ENCODE measurements around the gene HDAC4. TPM values are rescaled to one million over a fixed set of nuclear protein-coding genes. Genes with fewer than 3 reads are reported as not detected.

Gene HDAC4
- total RNA-seq, 1 donor from 2014 or later, result 11.8 TPM

DNA sequence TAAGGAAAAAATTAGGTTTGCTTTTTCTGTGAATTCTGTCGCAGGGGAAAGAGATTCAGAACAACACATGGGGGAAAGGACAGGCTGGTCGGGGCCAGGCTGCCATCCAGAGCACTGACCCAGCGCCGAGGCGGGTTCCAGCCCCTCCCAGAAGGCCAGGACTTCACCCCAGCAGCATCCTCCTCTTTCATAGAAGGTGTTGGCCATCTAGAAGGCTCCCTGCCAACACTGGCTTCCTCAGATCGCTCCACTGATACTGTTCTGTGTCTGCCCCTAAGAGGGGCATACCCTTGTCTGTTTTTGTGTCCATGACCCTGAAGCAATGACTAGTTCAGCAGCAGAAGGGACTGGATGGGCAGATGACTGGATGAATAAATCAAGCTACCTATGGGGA is 144.5 kb downstream of the HDAC4 start:
- no peak overlapping the region for H2AFZ ChIP-seq (ENCODE audit: low read depth, low read length)
- H3K27ac ChIP-seq (ENCODE audit: low read depth, low read length), result no peak overlapping the region
- Mint-ChIP-seq H3K27ac (ENCODE audit: unreplicated experiment) (peak overlapping the region; percentile 81), H3K4me1 (ENCODE audit: low read depth, unreplicated experiment) (peaks cover 56% of the 10 kb centered on the region), H3K27me3 (ENCODE audit: low read depth, unreplicated experiment) (no peaks in the 10 kb centered on the region), H3K36me3 (ENCODE audit: low read depth, unreplicated experiment) (no peaks in the 10 kb centered on the region), H3K9me3 (ENCODE audit: unreplicated experiment) (no peaks in the 10 kb centered on the region), H3K4me3 (ENCODE audit: unreplicated experiment) (no peak overlapping the region)
- H3K4me3 ChIP-seq (ENCODE audit: insufficient read depth, low read depth, low read length), result no peak overlapping the region
- peaks cover 9% of the 10 kb centered on the region for H3K4me1 ChIP-seq (ENCODE audit: insufficient read depth, low read length)
- no peaks in the 10 kb centered on the region for H3K36me3 ChIP-seq (ENCODE audit: insufficient read depth, low read length)
- TF ChIP-seq EZH2 (IDR thresholded peaks at IDR 0.05; ENCODE audit: insufficient read depth, low read length), result no peak
- TF ChIP-seq, protein P1, sequence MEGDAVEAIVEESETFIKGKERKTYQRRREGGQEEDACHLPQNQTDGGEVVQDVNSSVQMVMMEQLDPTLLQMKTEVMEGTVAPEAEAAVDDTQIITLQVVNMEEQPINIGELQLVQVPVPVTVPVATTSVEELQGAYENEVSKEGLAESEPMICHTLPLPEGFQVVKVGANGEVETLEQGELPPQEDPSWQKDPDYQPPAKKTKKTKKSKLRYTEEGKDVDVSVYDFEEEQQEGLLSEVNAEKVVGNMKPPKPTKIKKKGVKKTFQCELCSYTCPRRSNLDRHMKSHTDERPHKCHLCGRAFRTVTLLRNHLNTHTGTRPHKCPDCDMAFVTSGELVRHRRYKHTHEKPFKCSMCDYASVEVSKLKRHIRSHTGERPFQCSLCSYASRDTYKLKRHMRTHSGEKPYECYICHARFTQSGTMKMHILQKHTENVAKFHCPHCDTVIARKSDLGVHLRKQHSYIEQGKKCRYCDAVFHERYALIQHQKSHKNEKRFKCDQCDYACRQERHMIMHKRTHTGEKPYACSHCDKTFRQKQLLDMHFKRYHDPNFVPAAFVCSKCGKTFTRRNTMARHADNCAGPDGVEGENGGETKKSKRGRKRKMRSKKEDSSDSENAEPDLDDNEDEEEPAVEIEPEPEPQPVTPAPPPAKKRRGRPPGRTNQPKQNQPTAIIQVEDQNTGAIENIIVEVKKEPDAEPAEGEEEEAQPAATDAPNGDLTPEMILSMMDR (IDR thresholded peaks at IDR 0.05; ENCODE audit: insufficient read depth, low read depth, low read length), result no peak
- no peak for DNase-seq (ENCODE audit: low read depth)
- H4K20me1 ChIP-seq (ENCODE audit: insufficient read depth, low read length), result no peaks in the 10 kb centered on the region
- H3K27me3 ChIP-seq (ENCODE audit: insufficient read depth, low read length), result no peaks in the 10 kb centered on the region
- no peaks in the 10 kb centered on the region for H3K9me3 ChIP-seq (ENCODE audit: insufficient read depth, low read depth, low read length)
- H3K4me2 ChIP-seq (ENCODE audit: low read length), result no peak overlapping the region
- H3K9ac ChIP-seq (ENCODE audit: low read length), result no peak overlapping the region
- peaks cover 14% of the 10 kb centered on the region for H3K79me2 ChIP-seq (ENCODE audit: insufficient read depth, low read length)
- FAIRE-seq, result no peak

DNA sequence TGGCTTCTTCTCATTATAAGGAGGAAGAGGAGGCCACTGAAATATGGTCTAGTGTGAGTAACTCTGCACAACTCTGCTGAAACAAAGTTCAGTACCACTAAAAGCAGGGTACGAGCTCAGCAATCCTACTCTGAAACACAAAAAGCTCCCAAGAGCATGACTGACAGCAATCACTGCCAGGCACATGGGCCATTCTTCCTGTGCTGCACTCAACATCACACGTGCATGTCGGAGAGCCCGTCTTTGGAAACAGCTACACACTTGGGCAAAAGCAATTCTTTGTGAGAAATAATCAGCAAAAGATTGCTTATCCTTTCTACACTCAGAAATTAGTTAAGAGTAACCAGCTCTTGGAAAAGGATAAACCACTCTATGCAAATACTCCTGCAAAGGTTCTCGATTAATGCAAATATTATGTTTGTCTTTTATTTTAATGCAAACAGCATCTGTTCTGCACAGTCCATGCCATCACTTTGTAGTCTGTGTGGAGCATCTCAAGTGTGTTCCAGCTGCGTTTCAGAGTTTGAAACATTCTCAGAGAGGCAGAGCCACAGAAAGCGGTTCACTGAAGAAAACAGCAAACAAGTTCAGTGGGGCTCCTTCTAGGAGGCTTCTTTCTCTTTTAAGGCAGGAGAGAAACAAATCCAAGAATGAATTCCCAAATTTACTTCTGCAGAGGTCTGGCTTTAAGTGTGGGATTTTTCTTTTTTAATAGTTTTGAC is 145.0 kb downstream of the HDAC4 start:
- H3K9me3 Mint-ChIP-seq (ENCODE audit: unreplicated experiment), result no peaks in the 10 kb centered on the region
- H3K4me2 ChIP-seq (ENCODE audit: low read length), result no peak overlapping the region
- no peaks in the 10 kb centered on the region for H3K36me3 Mint-ChIP-seq (ENCODE audit: low read depth, unreplicated experiment)
- H3K27ac Mint-ChIP-seq (ENCODE audit: unreplicated experiment), result no peak overlapping the region
- TF ChIP-seq EZH2 (IDR thresholded peaks at IDR 0.05; ENCODE audit: insufficient read depth, low read length), result no peak
- no peak for DNase-seq (ENCODE audit: low read depth)
- no peaks in the 10 kb centered on the region for H4K20me1 ChIP-seq (ENCODE audit: insufficient read depth, low read length)
- H3K27me3 ChIP-seq (ENCODE audit: insufficient read depth, low read length), result no peaks in the 10 kb centered on the region
- H3K4me3 Mint-ChIP-seq (ENCODE audit: unreplicated experiment), result no peak overlapping the region
- no peaks in the 10 kb centered on the region for H3K36me3 ChIP-seq (ENCODE audit: insufficient read depth, low read length)
- no peak for FAIRE-seq
- no peak overlapping the region for H3K27ac ChIP-seq (ENCODE audit: low read depth, low read length)
- peaks cover 14% of the 10 kb centered on the region for H3K79me2 ChIP-seq (ENCODE audit: insufficient read depth, low read length)
- no peaks in the 10 kb centered on the region for H3K27me3 Mint-ChIP-seq (ENCODE audit: low read depth, unreplicated experiment)
- H3K4me1 Mint-ChIP-seq (ENCODE audit: low read depth, unreplicated experiment), result peaks cover 56% of the 10 kb centered on the region
- no peak overlapping the region for H3K4me3 ChIP-seq (ENCODE audit: insufficient read depth, low read depth, low read length)
- H3K9me3 ChIP-seq (ENCODE audit: insufficient read depth, low read depth, low read length), result no peaks in the 10 kb centered on the region
- peaks cover 9% of the 10 kb centered on the region for H3K4me1 ChIP-seq (ENCODE audit: insufficient read depth, low read length)
- no peak overlapping the region for H3K9ac ChIP-seq (ENCODE audit: low read length)
- H2AFZ ChIP-seq (ENCODE audit: low read depth, low read length), result no peak overlapping the region

DNA sequence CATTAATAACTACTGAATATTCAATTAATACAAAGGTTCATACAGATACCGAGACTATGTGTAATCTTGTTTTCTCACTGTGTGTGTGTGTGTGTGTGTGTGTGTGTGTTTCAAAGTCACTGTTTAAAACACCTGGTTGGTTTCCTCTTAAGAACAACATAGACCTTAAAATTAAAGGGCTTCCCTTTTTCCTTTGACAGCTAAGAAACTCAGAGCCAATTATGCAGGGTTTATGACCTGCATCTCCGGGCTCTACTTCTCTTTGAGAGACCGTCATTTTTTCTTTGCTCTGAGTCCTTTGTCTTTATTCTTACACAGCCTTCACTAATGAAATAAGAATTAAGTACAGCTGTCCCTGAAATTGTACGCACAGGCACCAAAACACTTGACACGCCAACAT is 145.6 kb downstream of the HDAC4 start:
- Histone ChIP-seq H4K20me1 (ENCODE audit: insufficient read depth, low read length) (no peaks in the 10 kb centered on the region), H3K4me3 (ENCODE audit: insufficient read depth, low read depth, low read length) (no peak overlapping the region), H3K4me2 (ENCODE audit: low read length) (no peak overlapping the region), H3K79me2 (ENCODE audit: insufficient read depth, low read length) (peaks cover 11% of the 10 kb centered on the region), H3K27ac (ENCODE audit: low read depth, low read length) (no peak overlapping the region), H3K27me3 (ENCODE audit: insufficient read depth, low read length) (no peaks in the 10 kb centered on the region), H3K9me3 (ENCODE audit: insufficient read depth, low read depth, low read length) (no peaks in the 10 kb centered on the region), H3K9ac (ENCODE audit: low read length) (no peak overlapping the region), H3K36me3 (ENCODE audit: insufficient read depth, low read length) (no peaks in the 10 kb centered on the region), H3K4me1 (ENCODE audit: insufficient read depth, low read length) (peaks cover 9% of the 10 kb centered on the region), H2AFZ (ENCODE audit: low read depth, low read length) (no peak overlapping the region)
- no peaks in the 10 kb centered on the region for H3K27me3 Mint-ChIP-seq (ENCODE audit: low read depth, unreplicated experiment)
- no peaks in the 10 kb centered on the region for H3K9me3 Mint-ChIP-seq (ENCODE audit: unreplicated experiment)
- no peaks in the 10 kb centered on the region for H3K36me3 Mint-ChIP-seq (ENCODE audit: low read depth, unreplicated experiment)
- peaks cover 54% of the 10 kb centered on the region for H3K4me1 Mint-ChIP-seq (ENCODE audit: low read depth, unreplicated experiment)
- TF ChIP-seq, protein P1 (IDR thresholded peaks at IDR 0.05; ENCODE audit: insufficient read depth, low read depth, low read length), result no peak
- TF ChIP-seq EZH2 (IDR thresholded peaks at IDR 0.05; ENCODE audit: insufficient read depth, low read length), result no peak
- FAIRE-seq, result no peak
- no peak overlapping the region for H3K27ac Mint-ChIP-seq (ENCODE audit: unreplicated experiment)
- no peak for DNase-seq (ENCODE audit: low read depth)
- no peak overlapping the region for H3K4me3 Mint-ChIP-seq (ENCODE audit: unreplicated experiment)
